Activated T-cell treated with anti-CD3 and anti-CD28 coated beads for 24 hours (primary cell): ENCODE measurements around the gene ABHD2.

Experiments used
- DNase-seq: peaks from one replicate; pipeline ENCODE4 v3.0.0-alpha.2; 2020; ENCODE audit warnings: low read depth

ABHD2 gene

GRCh38 chr15:89099968-89100367, 11.7 kb downstream of the ABHD2 start:
- no peak for DNase-seq

- DNase-seq: no peak
Measured at GRCh38 chr15:89101302-89102193, 13.3 kb downstream of the ABHD2 start.

- DNase-seq: no peak
Measured at GRCh38 chr15:89103481-89104171, 15.4 kb downstream of the ABHD2 start.

- no peak for DNase-seq
Measured at GRCh38 chr15:89104172-89104564, 15.9 kb downstream of the ABHD2 start.

GRCh38 chr15:89105147-89105546, 16.9 kb downstream of the ABHD2 start:
- DNase-seq: no peak

GRCh38 chr15:89106200-89106599, 17.9 kb downstream of the ABHD2 start:
- no peak for DNase-seq

- no peak for DNase-seq
Measured at GRCh38 chr15:89107984-89108383, 19.7 kb downstream of the ABHD2 start.

GRCh38 chr15:89108835-89109234, 20.6 kb downstream of the ABHD2 start:
- no peak for DNase-seq

- DNase-seq: no peak
Measured at GRCh38 chr15:89109238-89109637, 21.0 kb downstream of the ABHD2 start.

- no peak for DNase-seq
Measured at GRCh38 chr15:89110060-89110459, 21.8 kb downstream of the ABHD2 start.

GRCh38 chr15:89111352-89111751, 23.1 kb downstream of the ABHD2 start:
- no peak for DNase-seq

- DNase-seq: no peak
Measured at GRCh38 chr15:89111961-89112340, 23.7 kb downstream of the ABHD2 start.

GRCh38 chr15:89112341-89112971, 24.2 kb downstream of the ABHD2 start:
- DNase-seq: no peak

GRCh38 chr15:89113296-89114024, 25.2 kb downstream of the ABHD2 start:
- DNase-seq: no peak

- DNase-seq: no peak
Measured at GRCh38 chr15:89114990-89115389, 26.7 kb downstream of the ABHD2 start.

GRCh38 chr15:89115547-89115946, 27.3 kb downstream of the ABHD2 start:
- no peak for DNase-seq

- DNase-seq: no peak
Measured at GRCh38 chr15:89116404-89116803, 28.1 kb downstream of the ABHD2 start.

- no peak for DNase-seq
Measured at GRCh38 chr15:89117790-89118189, 29.5 kb downstream of the ABHD2 start.

GRCh38 chr15:89118481-89118989, 30.3 kb downstream of the ABHD2 start:
- DNase-seq: no peak

GRCh38 chr15:89119489-89120478, 31.5 kb downstream of the ABHD2 start:
- DNase-seq: no peak
